A549 (cell line): ENCODE results near the gene MRPL44. TPM values are rescaled to one million over a fixed set of nuclear protein-coding genes. Genes with fewer than 3 reads are reported as not detected.

Experiments used
- CBX2 ChIP-seq: fragments of 200-600 bp; sonication (generic); IDR thresholded peaks from 2 replicates; pipeline ENCODE4 v1.6.1; 2016; ENCODE audit warnings: low read depth, mild to moderate bottlenecking, borderline replicate concordance
- CHD4 ChIP-seq: fragments of 200-600 bp; sonication (generic); IDR thresholded peaks from 2 replicates; pipeline ENCODE4 v1.6.1; 2016; ENCODE audit warnings: antibody characterized with exemption, mild to moderate bottlenecking, borderline replicate concordance
- EHF ChIP-seq: fragments of 250-450 bp; sonication (Bioruptor Pico); IDR thresholded peaks from 2 replicates; pipeline ENCODE4 v1.5.0; 2020; ENCODE audit warnings: mild to moderate bottlenecking
- MAX ChIP-seq: IDR thresholded peaks from 2 replicates; pipeline ENCODE4 v1.6.1; 2012
- NFE2L2 ChIP-seq: fragments of 150-350 bp; conservative IDR thresholded peaks from 2 replicates; pipeline ENCODE4 v1.6.1; 2014; ENCODE audit warnings: low read length
- PBX3 ChIP-seq: IDR thresholded peaks from 2 replicates; pipeline ENCODE4 v1.6.1; 2012
- polyA plus RNA-seq, 4 experiments: library from polyadenylated mRNA; depleted of rRNA in 3 of 4; stranded (reverse); fragments of >200 nt; fragmentation: RNase III in 1 of 4; extraction: RNeasy Plus Mini Kit Qiagen cat#74134 plus additional on column Dnase treatment in 1 of 4; gene quantifications; 2 replicates in 3 of 4; 3 replicates in 1 of 4; pipeline ENCODE4 v1.2.3, GENCODE V29; 2011 to 2017

The MRPL44 gene
- polyA plus RNA-seq, 2 of the 4 experiments (the other 2 are of a cell fraction), result 39.0 to 39.2 TPM

- TF ChIP-seq EHF (CRISPR knock-in tag) (no peak), NFE2L2 (no peak), PBX3 (no peak), CBX2 (no peak), MAX (no peak), CHD4 (no peak)
- TF ChIP-seq, all 56 proteins: peak for 0
Observed at GRCh38 chr2:224016963-224017362, 59.7 kb downstream of the MRPL44 start (continued).

Other genes starting within 250 kb of the MRPL44 start
- 28.3 and 57.0 TPM in 2 replicates for gene AP1S3, start 119.9 kb upstream of the MRPL44 start, polyA plus RNA-seq (2011; rRNA removed)
- gene AP1S3, start 119.9 kb upstream of the MRPL44 start, polyA plus RNA-seq (2017; fragmentation: RNase III; extraction: RNeasy Plus Mini Kit Qiagen cat#74134 plus additional on column Dnase treatment), result 39.7 to 43.4 TPM (median 42.9 TPM) in 3 replicates
- 61.5 and 70.8 TPM in 2 replicates for gene WDFY1, start 12.1 kb upstream of the MRPL44 start, polyA plus RNA-seq (2011; rRNA removed)
- gene WDFY1, start 12.1 kb upstream of the MRPL44 start, polyA plus RNA-seq (2017; fragmentation: RNase III; extraction: RNeasy Plus Mini Kit Qiagen cat#74134 plus additional on column Dnase treatment), result 36.6 to 38.9 TPM (median 38.7 TPM) in 3 replicates
- gene SERPINE2, start 81.8 kb downstream of the MRPL44 start, polyA plus RNA-seq (2011; rRNA removed), result 58.6 and 94.6 TPM in 2 replicates
- 88.2 to 107 TPM (median 97.9 TPM) in 3 replicates for gene SERPINE2, start 81.8 kb downstream of the MRPL44 start, polyA plus RNA-seq (2017; fragmentation: RNase III; extraction: RNeasy Plus Mini Kit Qiagen cat#74134 plus additional on column Dnase treatment)